ENCODE data around the gene RAPGEFL1. TPM values are rescaled to one million over a fixed set of nuclear protein-coding genes. Genes with fewer than 3 reads are reported as not detected.
"Not testable (repeated sequence)": the region's sequence is repeated elsewhere in the genome, so short reads cannot be mapped to it uniquely, and the experiment has no call there.

The RAPGEFL1 gene
- total and polyA plus RNA-seq, 2 of the 8 experiments (the other 6 are each of a cell fraction or from before 2014, with no cell fraction given) = 20.0 to 20.2 TPM

GRCh38 chr17:40213914-40214313 lies 36.6 kb downstream of the RAPGEFL1 start:
- H3K14ac ChIP-seq (ENCODE audit: insufficient read length); H3K4me2 ChIP-seq (ENCODE audit: insufficient read depth in 1 of 2, low read depth in 2 of 2, low read length in 2 of 2): not testable (repeated sequence)

More at GRCh38 chr17:40213914-40214313, 36.6 kb downstream of the RAPGEFL1 start:
- H4K8ac ChIP-seq (ENCODE audit: extremely low read depth, insufficient read depth, low read length); DNase-seq (ENCODE audit: low read depth in 1 of 2, low spot score in 2 of 2); H3K27ac ChIP-seq (ENCODE audit: low read depth, low read length); H2BK15ac ChIP-seq (ENCODE audit: low read length); H3K4me1 ChIP-seq (replicated peaks in 1 of 4; ENCODE audit: control insufficient read depth in 3 of 4, insufficient read depth in 4 of 4, low read length in 3 of 4); H3K9ac ChIP-seq (replicated peaks in 1 of 4; ENCODE audit: extremely low read depth in 1 of 4, low read depth in 3 of 4, low read length in 3 of 4); H3K27me3 ChIP-seq (replicated peaks in 1 of 4; ENCODE audit: control insufficient read depth in 3 of 4, extremely low read depth in 1 of 4, insufficient read depth in 3 of 4, low read length in 3 of 4); H2BK120ac ChIP-seq (replicated peaks; ENCODE audit: low read depth, low read length); H3K79me1 ChIP-seq (ENCODE audit: low read depth, low read length); H3K18ac ChIP-seq (ENCODE audit: extremely low read depth, low read length); H2BK20ac ChIP-seq (ENCODE audit: low read length); H3K23ac ChIP-seq (ENCODE audit: insufficient read length); FAIRE-seq; H2AK5ac ChIP-seq (ENCODE audit: low read depth, low read length); H4K20me1 ChIP-seq (replicated peaks in 1 of 2; ENCODE audit: control insufficient read depth in 1 of 2, insufficient read depth in 2 of 2, low read length in 2 of 2); H2AFZ ChIP-seq (ENCODE audit: low read length); H3K23me2 ChIP-seq (ENCODE audit: low read depth, low read length); H3K56ac ChIP-seq (replicated peaks; ENCODE audit: insufficient read length, low read depth, low read length); H2BK5ac ChIP-seq (ENCODE audit: low read depth, low read length); H3K4ac ChIP-seq (replicated peaks; ENCODE audit: insufficient read length, low read depth, low read length); H3K79me2 ChIP-seq (ENCODE audit: control insufficient read depth in 1 of 2, insufficient read depth in 2 of 2, low read length in 2 of 2); H3K4me3 ChIP-seq (ENCODE audit: extremely low read depth in 1 of 4, insufficient read depth in 2 of 4, low read depth in 3 of 4, low read length in 4 of 4); H3K9me3 ChIP-seq (ENCODE audit: insufficient read depth in 2 of 2, low read depth in 1 of 2, low read length in 1 of 2); H4K5ac ChIP-seq (ENCODE audit: insufficient read length, low read depth, low read length); H4K91ac ChIP-seq (replicated peaks; ENCODE audit: insufficient read length, low read length); H3K36me3 ChIP-seq (ENCODE audit: control insufficient read depth in 2 of 4, insufficient read depth in 4 of 4, low read length in 3 of 4); H2BK12ac ChIP-seq (ENCODE audit: low read depth, low read length): not testable (repeated sequence)
- ChIA-PET POLR2A (ENCODE audit: partially characterized antibody) (interaction anchor here (2.4 kb wide), 1 partner anchor 22 kb away, joined by 7 read pairs; no protein-coding TSS in a partner anchor), CTCF (ENCODE audit: partially characterized antibody) (interaction anchor here (0.6 to 0.8 kb wide), 2 partner anchors 12 to 211 kb away, joined by 3 read pairs; no protein-coding TSS in a partner anchor)
- 89% methylated on average over 5 of the region's 6 CpGs; no CpG with 5 or more reads in 1 of the 2 experiments for WGBS, 2 experiments (ENCODE audit: extremely low coverage in 1 of 2, insufficient coverage in 1 of 2, insufficient read length in 1 of 2, insufficient replicate concordance in 2 of 2, low coverage in 1 of 2, low lambda C conversion rate in 2 of 2, missing lambda C conversion rate in 1 of 2)

Measured in H1 (cell line).